DOHH2 (cell line): ENCODE data around the gene KCNG2.

Experiments
- H3F3A ChIP-seq: fragments of 200-600 bp; sonication (generic), shearing (Covaris generic); 2 replicates; pipeline ENCODE4 v1.6.0; 2016; ENCODE audit warnings: antibody characterized with exemption, mild to moderate bottlenecking; ENCODE audit not compliant: control insufficient read depth, insufficient read depth
- H3K27ac ChIP-seq: fragments of 200-600 bp; sonication (generic); 2 replicates; pipeline ENCODE4 v1.5.1; 2014; ENCODE audit warnings: low read depth, mild to moderate bottlenecking, low read length, moderate library complexity
- H3K27me3 ChIP-seq: fragments of 200-600 bp; sonication (generic); 2 replicates; pipeline ENCODE4 v1.6.1; 2014; ENCODE audit warnings: mild to moderate bottlenecking, low read length, mixed read lengths; ENCODE audit not compliant: control insufficient read depth
- H3K36me3 ChIP-seq: fragments of 200-600 bp; sonication (generic); 2 replicates; pipeline ENCODE4 v1.6.1; 2014; ENCODE audit warnings: mild to moderate bottlenecking, low read length, moderate library complexity, mixed read lengths; ENCODE audit not compliant: control insufficient read depth
- H3K4me1 ChIP-seq: fragments of 200-600 bp; sonication (generic); 2 replicates; pipeline ENCODE4 v1.6.1; 2014; ENCODE audit warnings: mild to moderate bottlenecking, low read length, mixed read lengths; ENCODE audit not compliant: control insufficient read depth
- H3K4me2 ChIP-seq: fragments of 200-600 bp; sonication (generic); 2 replicates; pipeline ENCODE4 v1.6.0; 2014; ENCODE audit warnings: mild to moderate bottlenecking, low read length, moderate library complexity
- H3K4me3 ChIP-seq: fragments of 200-600 bp; sonication (generic); 2 replicates; pipeline ENCODE4 v1.5.1; 2014; ENCODE audit warnings: mild to moderate bottlenecking, low read length, mixed read lengths
- H3K79me2 ChIP-seq: fragments of 200-600 bp; sonication (generic); 2 replicates; pipeline ENCODE4 v1.6.1; 2014; ENCODE audit warnings: mild to moderate bottlenecking, low read length, mixed read lengths; ENCODE audit not compliant: control insufficient read depth
- H3K9me2 ChIP-seq: fragments of 200-600 bp; sonication (generic); replicated peaks from 2 replicates; pipeline ENCODE4 v1.6.1; 2014; ENCODE audit warnings: mild to moderate bottlenecking, low read length, mixed read lengths; ENCODE audit not compliant: control insufficient read depth
- H3K9me3 ChIP-seq: fragments of 200-600 bp; sonication (generic); 2 replicates; pipeline ENCODE4 v1.6.1; 2014; ENCODE audit warnings: antibody characterized with exemption, low read length, mixed read lengths; ENCODE audit not compliant: control insufficient read depth, insufficient read depth
- H4K20me1 ChIP-seq: fragments of 200-600 bp; sonication (generic); 2 replicates; pipeline ENCODE4 v1.6.0; 2014; ENCODE audit warnings: low read depth, mild to moderate bottlenecking, antibody characterized with exemption, low read length, moderate library complexity; ENCODE audit not compliant: control insufficient read depth, insufficient read depth
- CTCF ChIP-seq: fragments of 200-600 bp; sonication (generic); IDR thresholded peaks from one replicate; pipeline ENCODE4 v1.5.1; 2014; ENCODE audit warnings: antibody characterized with exemption, mild to moderate bottlenecking, low read depth, low read length; ENCODE audit not compliant: poor library complexity, severe bottlenecking
- EZH2phosphoT487 ChIP-seq: fragments of 200-600 bp; sonication (generic); IDR thresholded peaks from 2 replicates; pipeline ENCODE4 v1.6.1; 2017; ENCODE audit warnings: borderline replicate concordance, mild to moderate bottlenecking, antibody characterized with exemption, low read length, moderate library complexity, mixed read lengths

Gene KCNG2

DNA sequence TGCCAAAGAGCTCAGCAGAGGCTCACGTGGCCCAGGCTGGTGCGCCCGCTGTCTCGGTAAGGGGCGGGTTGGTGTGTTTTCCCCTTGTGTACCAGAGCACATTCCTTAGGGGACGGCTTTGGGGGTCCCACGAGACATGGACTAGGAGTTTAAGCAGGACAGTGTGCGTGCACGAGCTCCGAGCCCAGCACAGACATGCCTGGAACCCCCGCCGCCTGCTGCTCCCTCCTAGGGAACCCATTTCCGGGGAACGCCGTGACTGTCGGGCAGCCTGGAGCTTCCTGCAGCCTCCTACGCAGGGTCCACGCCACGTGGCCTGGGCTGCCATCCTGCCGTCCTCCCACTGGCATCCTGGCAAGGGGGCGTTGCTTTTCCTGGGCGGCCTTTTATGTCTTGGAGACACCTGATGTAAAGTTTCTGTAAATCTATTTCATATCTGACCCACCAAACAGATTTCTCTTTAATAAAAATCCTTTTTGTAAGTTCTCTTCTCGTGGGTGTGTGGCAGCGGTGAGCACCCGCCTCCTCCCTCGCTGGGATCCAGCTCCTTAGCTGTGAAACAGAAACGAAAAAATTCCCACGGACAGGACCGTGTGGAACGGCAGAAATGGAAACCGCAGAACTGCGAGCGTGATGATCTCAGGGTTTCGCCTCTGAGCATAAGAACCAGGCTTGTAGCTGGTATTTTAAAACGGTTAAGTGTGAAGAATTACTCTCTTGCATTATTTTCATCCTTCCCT lies 43.5 kb upstream of the KCNG2 start:
- no peak overlapping the region for H3K27ac ChIP-seq
- no peaks in the 10 kb centered on the region for H3K9me3 ChIP-seq
- H3K4me1 ChIP-seq = no peaks in the 10 kb centered on the region
- H3K9me2 ChIP-seq = no peaks in the 10 kb centered on the region
- H3K4me2 ChIP-seq = no peak overlapping the region
- no peak overlapping the region for H3K4me3 ChIP-seq
- no peaks in the 10 kb centered on the region for H4K20me1 ChIP-seq
- no peaks in the 10 kb centered on the region for H3K27me3 ChIP-seq
- TF ChIP-seq CTCF (no peak), EZH2phosphoT487 (no peak)
- H3F3A ChIP-seq = no peaks in the 10 kb centered on the region
- peaks cover 11% of the 10 kb centered on the region; the same call in 1 of the 2 replicates for H3K36me3 ChIP-seq
- no peaks in the 10 kb centered on the region for H3K79me2 ChIP-seq

GRCh38 chr18:79754831-79755351 lies 42.8 kb upstream of the KCNG2 start:
- no peaks in the 10 kb centered on the region for H4K20me1 ChIP-seq
- no peak for TF ChIP-seq CTCF
- TF ChIP-seq EZH2phosphoT487 = no peak

DNA sequence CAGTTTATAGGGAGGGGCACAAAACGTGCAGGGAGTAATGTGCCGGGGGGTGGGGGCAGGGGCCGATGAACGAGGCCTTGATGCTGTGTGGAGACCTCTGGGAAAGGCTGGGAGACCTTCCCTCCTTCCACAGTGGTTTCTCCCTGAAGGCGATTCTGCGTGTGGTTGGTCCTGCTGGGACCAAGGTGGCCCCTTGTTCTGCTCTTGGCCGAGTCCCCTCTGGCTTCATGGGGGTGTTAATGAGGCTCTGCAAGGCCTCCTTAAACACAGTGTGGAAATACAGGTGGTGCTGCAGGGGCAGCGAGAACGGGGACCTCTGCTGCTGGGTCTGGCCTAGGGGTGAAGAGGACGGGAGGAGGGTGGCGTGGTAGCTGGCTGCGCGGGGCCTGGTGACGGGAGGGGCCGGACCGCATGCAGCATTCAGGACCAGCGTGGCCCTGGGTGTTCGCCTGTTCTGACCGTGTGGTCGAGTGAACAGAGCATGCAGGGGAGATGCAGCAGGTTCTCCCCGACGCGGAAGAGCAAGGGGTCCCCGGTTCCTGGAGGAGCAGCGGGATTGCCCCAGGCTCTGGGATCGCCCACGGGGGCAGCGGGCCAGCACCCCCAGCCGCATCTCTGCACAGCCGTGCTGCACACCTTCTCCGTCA lies 42.1 kb upstream of the KCNG2 start:
- Histone ChIP-seq H3K27ac (no peak overlapping the region), H3K9me2 (no peaks in the 10 kb centered on the region)
- TF ChIP-seq EZH2phosphoT487 = no peak
- no peak for TF ChIP-seq CTCF

More at GRCh38 chr18:79754831-79755351, 42.8 kb upstream of the KCNG2 start:
- no peaks in the 10 kb centered on the region for H3K9me3 ChIP-seq
- no peaks in the 10 kb centered on the region for H3K79me2 ChIP-seq
- no peak overlapping the region for H3K4me2 ChIP-seq
- H3K27ac ChIP-seq = no peak overlapping the region
- H3F3A ChIP-seq = no peaks in the 10 kb centered on the region
- no peaks in the 10 kb centered on the region for H3K4me1 ChIP-seq
- H3K36me3 ChIP-seq = peaks cover 11% of the 10 kb centered on the region; the same call in 1 of the 2 replicates
- no peaks in the 10 kb centered on the region for H3K27me3 ChIP-seq
- no peak overlapping the region for H3K4me3 ChIP-seq
- H3K9me2 ChIP-seq = no peaks in the 10 kb centered on the region

More for the DNA sequence above, 42.1 kb upstream of the KCNG2 start:
- no peaks in the 10 kb centered on the region for H3K4me1 ChIP-seq
- H3K4me3 ChIP-seq = no peak overlapping the region
- no peak overlapping the region for H3K4me2 ChIP-seq
- peaks cover 11% of the 10 kb centered on the region; the same call in 1 of the 2 replicates for H3K36me3 ChIP-seq
- H3K27me3 ChIP-seq = no peaks in the 10 kb centered on the region
- no peaks in the 10 kb centered on the region for H3K79me2 ChIP-seq
- H4K20me1 ChIP-seq = peaks cover 3% of the 10 kb centered on the region; the same call in 1 of the 2 replicates
- no peaks in the 10 kb centered on the region for H3K9me3 ChIP-seq
- H3F3A ChIP-seq = no peaks in the 10 kb centered on the region
